Ishikawa (cell line): ENCODE results near the gene N4BP3.

ENCODE experiments used
- CEBPB ChIP-seq: IDR thresholded peaks from 2 replicates; pipeline ENCODE4 v1.6.1; 2012
- EGR1 ChIP-seq: IDR thresholded peaks from 2 replicates; pipeline ENCODE4 v1.6.1; 2012
- NFIC ChIP-seq: IDR thresholded peaks from 2 replicates; pipeline ENCODE4 v1.6.1; 2012
- TAF1 ChIP-seq: IDR thresholded peaks from 2 replicates; pipeline ENCODE4 v1.6.1; 2012; ENCODE audit warnings: low read depth, mild to moderate bottlenecking
- ZBTB7A ChIP-seq: IDR thresholded peaks from 2 replicates; pipeline ENCODE4 v1.6.1; 2012; ENCODE audit warnings: low read depth

DNA sequence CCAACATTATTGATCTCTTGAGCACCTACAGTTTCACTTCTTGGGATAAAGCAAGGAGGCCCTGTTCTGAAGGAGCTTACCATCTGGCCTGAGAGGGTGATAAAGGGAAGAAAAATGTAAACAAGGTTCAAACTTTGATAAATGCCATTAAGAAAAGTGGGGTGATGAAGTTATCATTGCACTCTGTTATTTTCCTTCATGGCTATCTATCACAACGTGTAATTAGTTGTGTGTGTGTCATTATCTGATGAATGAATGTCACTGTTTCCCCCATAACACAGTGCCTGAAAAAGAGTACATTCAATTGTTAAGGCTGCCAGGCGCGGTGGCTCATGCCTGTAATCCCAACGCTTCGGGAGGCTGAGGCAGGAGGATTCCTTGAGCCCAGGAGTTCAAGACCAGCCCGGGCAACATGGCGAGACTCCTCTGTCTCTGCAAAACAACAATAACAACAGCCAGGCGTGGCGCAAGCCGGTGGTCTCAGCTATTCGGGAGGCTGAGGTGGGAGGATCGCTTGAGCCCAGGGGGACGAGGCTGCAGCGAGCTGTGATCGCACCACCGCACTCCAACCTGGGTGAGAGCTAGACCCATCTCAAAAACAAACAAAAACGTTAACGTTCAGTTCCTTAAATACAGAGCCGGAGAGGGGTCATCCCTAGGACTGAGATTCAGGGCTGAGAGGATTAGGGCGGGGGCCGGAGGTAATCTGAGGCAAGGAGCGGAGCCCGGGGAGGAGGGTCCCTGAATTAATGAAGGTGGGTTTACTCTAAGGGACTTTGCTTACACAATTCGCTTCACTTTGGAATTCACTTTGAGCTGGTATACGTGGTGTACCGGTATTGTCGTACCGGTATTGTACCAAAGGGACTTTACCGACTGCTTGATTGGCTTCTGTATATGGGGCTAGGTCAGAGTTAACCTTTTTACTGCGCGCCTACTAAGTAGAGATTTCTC lies 39.4 kb downstream of the N4BP3 start:
- no peak for TF ChIP-seq NFIC
- no peak for TF ChIP-seq TAF1
- no peak for TF ChIP-seq CEBPB
- no peak for TF ChIP-seq EGR1
- TF ChIP-seq ZBTB7A, result no peak
